Peyer's patch (tissue), 4 donors: Measurements from ENCODE around the gene CHST11. TPM values are rescaled to one million over a fixed set of nuclear protein-coding genes. Genes with fewer than 3 reads are reported as not detected.

Experiments used
- DNase-seq, 3 donors: peaks; one replicate each; pipeline ENCODE4 v3.0.0-alpha.2; 2017 to 2019
- H3K27ac ChIP-seq, 4 donors: fragments of 200-600 bp; sonication (generic); one replicate each; pipeline ENCODE4 v1.5.1; 2016 to 2019
- H3K27me3 ChIP-seq, 2 donors: fragments of 200-600 bp; sonication (generic); one replicate each; pipeline ENCODE4 v1.5.1; 2019
- H3K36me3 ChIP-seq, 3 donors: fragments of 200-600 bp; sonication (generic); one replicate each; pipeline ENCODE4 v1.5.1; 2016 to 2019
- H3K4me1 ChIP-seq, 4 donors: fragments of 200-600 bp; sonication (generic); one replicate each; pipeline ENCODE4 v1.5.1; 2016 to 2019
- H3K4me3 ChIP-seq, 4 donors: fragments of 200-600 bp; sonication (generic); 1 replicate in 3 of 4; 2 replicates in 1 of 4; pipeline ENCODE4 v1.5.1; 2016 to 2019; ENCODE audit warnings: mild to moderate bottlenecking in 1 of 4
- H3K9me3 ChIP-seq, 4 donors: fragments of 200-600 bp; sonication (generic); one replicate each; pipeline ENCODE4 v1.5.1; 2016 to 2019; ENCODE audit warnings: mild to moderate bottlenecking in 1 of 4
- CTCF ChIP-seq, 6 experiments: fragments of 450-650 bp in 4 of 6; fragments of 200-600 bp in 2 of 6; sonication (generic) in 1 of 6; IDR thresholded peaks; one replicate each; pipeline ENCODE4 v1.5.1; 2017 to 2019; ENCODE audit warnings: antibody characterized with exemption in 6 of 6, mild to moderate bottlenecking in 3 of 6, moderate library complexity in 1 of 6
- POLR2A ChIP-seq, 2 donors: fragments of 450-650 bp; IDR thresholded peaks; one replicate each; pipeline ENCODE4 v1.5.1; 2017; ENCODE audit warnings: antibody characterized with exemption in 2 of 2, mild to moderate bottlenecking in 2 of 2, moderate library complexity in 2 of 2
- total RNA-seq, 4 donors: library from RNA; depleted of rRNA; stranded (reverse); fragments of >200 nt; gene quantifications; one replicate each; pipeline ENCODE4 v1.1.0, GENCODE V29; 2016

CHST11 gene
- total RNA-seq, 4 donors from 2014 or later = 9.9 to 119 (median 15.6) TPM

DNA sequence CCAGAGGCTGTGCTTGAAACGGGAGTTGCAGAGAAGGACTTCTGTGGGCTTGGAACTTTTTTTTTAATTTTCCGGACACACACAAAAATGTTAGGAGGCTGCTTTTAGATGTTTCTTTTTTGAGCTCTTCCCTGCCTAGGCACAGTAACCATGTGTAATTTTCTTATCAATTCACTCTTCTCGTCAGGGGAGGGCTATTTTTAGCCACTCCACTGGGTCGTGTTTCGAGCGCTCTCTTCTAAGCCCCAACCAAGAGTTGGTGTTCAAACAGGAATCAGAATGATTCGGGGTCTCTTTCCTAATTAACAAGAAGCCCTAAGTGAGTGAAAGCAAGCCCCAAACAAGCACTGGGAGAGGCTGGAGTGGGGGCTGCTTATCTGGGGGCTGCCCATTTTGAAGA lies 162.6 kb downstream of the CHST11 start:
- TF ChIP-seq CTCF (IDR thresholded peaks at IDR 0.05) (no peak), POLR2A (IDR thresholded peaks at IDR 0.05) (no peak)
- no peaks in the 10 kb centered on the region for H3K36me3 ChIP-seq
- H3K9me3 ChIP-seq = no peaks in the 10 kb centered on the region
- H3K4me3 ChIP-seq = no peak overlapping the region
- H3K4me1 ChIP-seq = peaks cover 0 to 4% (median 0%) of the 10 kb centered on the region in 4 donors
- no peaks in the 10 kb centered on the region for H3K27me3 ChIP-seq
- no peak overlapping the region for H3K27ac ChIP-seq
- no peak for DNase-seq

DNA sequence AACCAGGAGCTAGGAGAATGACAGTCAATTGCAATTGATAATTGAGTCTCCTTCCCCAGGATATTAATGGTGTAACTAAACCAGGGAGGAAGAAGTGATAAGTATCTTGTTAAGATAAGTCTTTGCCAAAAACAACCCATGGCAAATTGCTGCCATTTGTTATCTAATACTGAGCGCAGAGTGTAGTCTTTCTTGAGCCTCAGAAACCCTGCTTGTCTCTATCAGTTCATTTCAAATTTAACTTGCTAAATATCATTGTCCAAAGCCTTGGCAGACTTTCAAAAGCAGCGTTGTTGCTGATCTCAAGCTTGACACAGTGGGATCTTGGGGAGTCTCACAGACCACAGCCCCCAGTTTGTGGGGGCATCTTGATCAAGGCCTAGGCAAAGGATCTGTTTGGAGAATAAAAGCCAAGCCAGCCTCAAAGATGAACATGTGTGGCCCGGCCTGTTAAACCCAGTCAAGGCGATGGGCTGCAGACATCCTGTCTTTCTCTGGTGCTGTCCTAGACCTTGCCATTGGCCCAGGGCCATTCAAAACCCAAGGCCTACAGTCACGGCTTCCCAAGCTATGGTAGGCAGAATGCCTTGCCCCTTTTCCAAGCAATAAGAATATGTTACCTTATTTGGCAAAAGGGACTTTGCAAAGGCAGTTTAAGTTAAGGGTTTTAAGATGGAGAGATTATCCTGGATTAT lies 164.2 kb downstream of the CHST11 start:
- Histone ChIP-seq H3K4me1 (no peaks in the 10 kb centered on the region), H3K9me3 (no peaks in the 10 kb centered on the region)
- no peak for DNase-seq

DNA sequence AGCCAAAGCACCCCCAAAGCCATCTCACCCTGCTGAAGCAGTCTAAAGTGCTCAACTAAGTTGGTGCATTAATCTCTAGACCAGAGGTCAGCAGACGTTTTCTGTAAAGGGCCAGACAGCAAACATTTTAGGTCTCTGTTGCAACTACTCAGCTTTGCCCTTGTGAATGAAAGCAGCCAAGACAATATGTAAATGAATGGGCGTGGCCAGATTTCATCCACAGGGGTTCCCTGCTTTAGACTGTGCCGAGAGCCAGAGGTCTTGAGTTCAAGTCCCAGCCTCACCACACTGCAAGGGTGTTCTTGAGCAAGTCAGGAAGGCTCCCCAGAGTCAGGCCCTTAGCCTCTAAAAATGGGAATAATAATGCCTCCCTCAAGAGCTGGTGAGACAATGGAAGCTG lies 166.2 kb downstream of the CHST11 start:
- no peak overlapping the region for H3K27ac ChIP-seq
- TF ChIP-seq POLR2A (IDR thresholded peaks at IDR 0.05) = no peak
- no peak for TF ChIP-seq CTCF (IDR thresholded peaks at IDR 0.05)
- H3K4me3 ChIP-seq = no peak overlapping the region
- no peak for DNase-seq
- H3K36me3 ChIP-seq = no peaks in the 10 kb centered on the region
- no peaks in the 10 kb centered on the region for H3K4me1 ChIP-seq
- no peaks in the 10 kb centered on the region for H3K9me3 ChIP-seq
- H3K27me3 ChIP-seq = no peaks in the 10 kb centered on the region

More for the DNA sequence above, 164.2 kb downstream of the CHST11 start:
- H3K27ac ChIP-seq = no peak overlapping the region
- no peak for TF ChIP-seq CTCF (IDR thresholded peaks at IDR 0.05)
- TF ChIP-seq POLR2A (IDR thresholded peaks at IDR 0.05) = no peak
- no peaks in the 10 kb centered on the region for H3K27me3 ChIP-seq
- H3K36me3 ChIP-seq = no peaks in the 10 kb centered on the region
- H3K4me3 ChIP-seq = no peak overlapping the region

DNA sequence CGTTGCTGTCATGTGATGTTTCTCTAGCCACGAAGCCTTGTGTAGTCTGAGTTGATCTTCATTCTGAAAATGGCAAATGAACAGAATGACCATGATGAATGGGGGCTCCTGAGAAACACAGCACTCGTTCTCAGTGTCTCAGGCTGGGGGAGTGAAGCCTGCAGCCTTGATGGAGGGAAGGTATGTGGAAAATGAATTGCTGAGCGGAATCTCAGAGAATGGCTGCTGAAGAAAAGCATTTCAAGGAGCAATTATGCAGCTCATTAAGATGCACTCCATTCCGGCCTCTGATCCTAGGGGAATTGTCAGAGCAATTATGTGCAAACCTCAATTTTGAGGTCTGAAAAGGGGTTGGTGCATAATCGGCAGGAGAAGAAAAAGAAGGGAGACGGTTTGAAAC lies 167.1 kb downstream of the CHST11 start:
- Histone ChIP-seq H3K27ac (no peak overlapping the region), H3K9me3 (no peaks in the 10 kb centered on the region), H3K36me3 (no peaks in the 10 kb centered on the region), H3K4me1 (peaks cover 0 to 2% (median 0%) of the 10 kb centered on the region in 4 donors), H3K27me3 (no peaks in the 10 kb centered on the region), H3K4me3 (no peak overlapping the region)
- no peak for DNase-seq
- TF ChIP-seq CTCF (IDR thresholded peaks at IDR 0.05) = no peak
- TF ChIP-seq POLR2A (IDR thresholded peaks at IDR 0.05) = no peak

DNA sequence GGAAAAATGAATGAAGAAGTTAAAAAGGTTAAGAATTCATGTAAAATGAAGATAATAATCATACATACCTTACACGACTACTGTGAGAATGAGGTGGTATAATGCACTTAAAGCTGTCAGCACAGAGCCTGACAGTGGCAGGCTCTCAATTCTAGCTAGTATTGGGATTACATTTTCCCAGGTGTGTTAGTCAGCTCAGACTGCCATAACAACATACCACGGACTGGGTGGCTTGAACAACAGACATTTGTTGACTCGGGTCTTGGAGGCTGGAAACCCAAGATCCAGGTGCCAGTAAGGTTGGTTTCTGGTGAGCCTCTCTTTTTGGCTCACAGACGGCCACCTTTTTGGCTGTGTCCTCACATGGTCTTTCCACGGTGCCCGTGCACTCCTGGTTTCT lies 167.8 kb downstream of the CHST11 start:
- DNase-seq = no peak
- H3K27me3 ChIP-seq = no peaks in the 10 kb centered on the region
- no peak for TF ChIP-seq POLR2A (IDR thresholded peaks at IDR 0.05)
- TF ChIP-seq CTCF (IDR thresholded peaks at IDR 0.05) = no peak
- H3K36me3 ChIP-seq = no peaks in the 10 kb centered on the region
- no peaks in the 10 kb centered on the region for H3K9me3 ChIP-seq
- no peak overlapping the region for H3K27ac ChIP-seq
- peaks cover 0 to 6% (median 0%) of the 10 kb centered on the region in 4 donors for H3K4me1 ChIP-seq
- H3K4me3 ChIP-seq = no peak overlapping the region
